GM12878 (cell line): ENCODE data around the gene BTF3. TPM values are rescaled to one million over a fixed set of nuclear protein-coding genes. Genes with fewer than 3 reads are reported as not detected.

ENCODE experiments used
- ATAC-seq: fragments of 200-7000 bp; cut with Tn5 transposase; 3 replicates; pipeline ENCODE4 v1.9.1; 2020; ENCODE audit warnings: mild to moderate bottlenecking, moderate library complexity
- BruUV-seq: library from RNA; stranded (reverse); fragments of 400-500 nt; replicated peaks from 2 replicates; lab custom pipeline; 2021; lab: Mats Ljungman, UMichigan
- CTCF ChIA-PET: fragments of 300-600 bp; sonication (Branson Sonifier 250); formaldehyde crosslinking; extraction: SDS; loops from one replicate; lab custom pipeline; 2021; ENCODE audit warnings: inconsistent platforms; lab: Yijun Ruan, JAX
- POLR2A ChIA-PET: fragments of 350-600 bp; formaldehyde crosslinking; extraction: SDS; loops from one replicate; lab custom pipeline; 2021; ENCODE audit warnings: inconsistent platforms; lab: Charles Lee
- RAD21 ChIA-PET: fragments of 300-600 bp; sonication (Branson Sonifier 250); formaldehyde crosslinking; loops from one replicate; lab custom pipeline; 2023; ENCODE audit warnings: antibody characterized with exemption; ENCODE audit not compliant: unreplicated experiment; lab: Charles Lee
- SMC1A ChIA-PET: fragments of 300-600 bp; sonication (Branson Sonifier 250); formaldehyde crosslinking; loops from one replicate; lab custom pipeline; 2023; ENCODE audit not compliant: unreplicated experiment, uncharacterized antibody; lab: Charles Lee
- DNase-seq: peaks from one replicate; pipeline ENCODE4 v3.0.0-alpha.2; 2011; ENCODE audit warnings: low read depth, low spot score
- FAIRE-seq: peaks from 3 replicates; lab custom pipeline; 2011; peaks lifted over from hg19 to GRCh38; lab: Jason Lieb, UNC
- H2AFZ ChIP-seq: 2 replicates; pipeline ENCODE4 v1.6.0; 2011; ENCODE audit warnings: low read depth, low read length, control low read depth; ENCODE audit not compliant: control insufficient read depth
- H3K27ac ChIP-seq: 2 replicates; pipeline ENCODE4 v1.5.1; 2011; ENCODE audit warnings: control low read depth; ENCODE audit not compliant: control insufficient read depth, insufficient read depth
- H3K27me3 ChIP-seq, 2 experiments: replicated peaks in 1 of 2; 2 replicates each; pipeline versions ENCODE4 v1.6.0 to v1.6.1; 2011; ENCODE audit warnings: low read length in 1 of 2; ENCODE audit not compliant: control insufficient read depth in 2 of 2, insufficient read depth in 2 of 2
- H3K36me3 ChIP-seq, 2 experiments: 2 replicates each; pipeline ENCODE4 v1.5.1; 2011; ENCODE audit warnings: low read length in 1 of 2; ENCODE audit not compliant: control insufficient read depth in 2 of 2, insufficient read depth in 2 of 2
- H3K4me1 ChIP-seq: 2 replicates; pipeline ENCODE4 v1.6.1; 2011; ENCODE audit warnings: mild to moderate bottlenecking, low read length, moderate library complexity, mixed read lengths; ENCODE audit not compliant: control insufficient read depth, insufficient read depth
- H3K4me2 ChIP-seq: 2 replicates; pipeline ENCODE4 v1.6.0; 2011; ENCODE audit warnings: control low read depth; ENCODE audit not compliant: control insufficient read depth, insufficient read depth
- H3K4me3 ChIP-seq: fragments of 200-600 bp; sonication (generic); 2 replicates; pipeline ENCODE4 v1.5.1; 2016
- H3K79me2 ChIP-seq: 2 replicates; pipeline ENCODE4 v1.6.0; 2011; ENCODE audit warnings: low read length; ENCODE audit not compliant: control insufficient read depth, insufficient read depth
- H3K9ac ChIP-seq: 2 replicates; pipeline ENCODE4 v1.8.0; 2011; ENCODE audit warnings: low read length, control low read depth, mixed read lengths; ENCODE audit not compliant: control insufficient read depth, insufficient read depth
- H3K9me3 ChIP-seq: replicated peaks from 3 replicates; pipeline ENCODE4 v1.5.1; 2011; ENCODE audit warnings: mild to moderate bottlenecking, low read length; ENCODE audit not compliant: control insufficient read depth, insufficient read depth
- H4K20me1 ChIP-seq: 2 replicates; pipeline ENCODE4 v1.6.0; 2011; ENCODE audit not compliant: control insufficient read depth, insufficient read depth
- BHLHE40 ChIP-seq, 2 experiments: fragments of 450-650 bp in 1 of 2; IDR thresholded peaks; 2 replicates each; pipeline ENCODE4 v1.6.1; 2011 to 2017; ENCODE audit warnings: low read depth in 2 of 2, borderline replicate concordance in 1 of 2, improper control_type of control experiment in 1 of 2, low read length in 1 of 2, mild to moderate bottlenecking in 1 of 2
- CHD1 ChIP-seq: IDR thresholded peaks from 2 replicates; pipeline ENCODE4 v1.6.1; 2012; ENCODE audit warnings: low read depth, low read length, improper control_type of control experiment
- FOXK2 ChIP-seq: fragments of 450-650 bp; IDR thresholded peaks from 2 replicates; pipeline ENCODE4 v1.6.1; 2017; ENCODE audit warnings: mild to moderate bottlenecking, moderate library complexity
- JUNB ChIP-seq: IDR thresholded peaks from 2 replicates; pipeline ENCODE4 v1.6.1; 2016; ENCODE audit warnings: antibody characterized with exemption, mild to moderate bottlenecking
- NBN ChIP-seq: fragments of 450-650 bp; IDR thresholded peaks from 2 replicates; pipeline ENCODE4 v1.6.1; 2016
- NFXL1 ChIP-seq: fragments of 450-650 bp; IDR thresholded peaks from 2 replicates; pipeline ENCODE4 v1.6.1; 2017; ENCODE audit warnings: antibody characterized with exemption, mild to moderate bottlenecking, borderline replicate concordance
- NR2C1 ChIP-seq: fragments of 450-650 bp; IDR thresholded peaks from 2 replicates; pipeline ENCODE4 v1.6.1; 2017; ENCODE audit warnings: antibody characterized with exemption, mild to moderate bottlenecking, moderate library complexity
- PAX8 ChIP-seq: fragments of 450-650 bp; IDR thresholded peaks from 2 replicates; pipeline ENCODE4 v1.6.1; 2017; ENCODE audit warnings: mild to moderate bottlenecking, moderate library complexity
- REST ChIP-seq: IDR thresholded peaks from 2 replicates; pipeline ENCODE4 v1.6.1; 2012; ENCODE audit warnings: mild to moderate bottlenecking, low read depth, low read length
- SIN3A ChIP-seq: IDR thresholded peaks from 2 replicates; pipeline ENCODE4 v1.6.1; 2012; ENCODE audit warnings: low read depth, low read length, improper control_type of control experiment
- SMC3 ChIP-seq: IDR thresholded peaks from 2 replicates; pipeline ENCODE4 v1.6.1; 2011; ENCODE audit warnings: low read length, improper control_type of control experiment, borderline replicate concordance
- SPI1 ChIP-seq: IDR thresholded peaks from 2 replicates; pipeline ENCODE4 v1.6.1; 2011; ENCODE audit warnings: low read depth, mild to moderate bottlenecking, low read length, moderate library complexity, borderline replicate concordance; ENCODE audit not compliant: insufficient read depth
- SUZ12 ChIP-seq: fragments of 200-600 bp; sonication (generic); IDR thresholded peaks from one replicate; pipeline ENCODE4 v1.6.1; 2018; ENCODE audit warnings: antibody characterized with exemption, mild to moderate bottlenecking; ENCODE audit not compliant: unreplicated experiment
- TAF1 ChIP-seq: IDR thresholded peaks from 2 replicates; pipeline ENCODE4 v1.6.1; 2011; ENCODE audit warnings: mild to moderate bottlenecking, low read depth, low read length, borderline replicate concordance
- ZNF24 ChIP-seq: fragments of 450-650 bp; IDR thresholded peaks from 2 replicates; pipeline ENCODE4 v1.6.1; 2017; ENCODE audit warnings: antibody characterized with exemption, mild to moderate bottlenecking
- WGBS: methylation state at CpG from one replicate; pipeline ENCODE4 v1.1.6; 2016; ENCODE audit warnings: low lambda C conversion rate; ENCODE audit not compliant: insufficient replicate concordance, insufficient coverage; ENCODE audit errors: missing lambda C conversion rate; 5-methylcytosine and 5-hydroxymethylcytosine counted together
- in situ Hi-C: fragments of 300-500 bp; cut with MboI; formaldehyde crosslinking; loops from 9 replicates; pipeline ENCODE4 v1.14.3; 2018; ENCODE audit warnings: mixed read lengths
- intact Hi-C: fragments of 100-400 bp; cut with micrococcal nuclease; formaldehyde crosslinking; loops from one replicate; pipeline ENCODE4 v1.14.2; 2022; ENCODE audit not compliant: unreplicated experiment
- polyA plus RNA-seq, 11 experiments: library from polyadenylated mRNA; depleted of rRNA in 4 of 11; unstranded in 6 of 11; stranded (reverse) in 5 of 11; fragments of >200 nt; fragmentation: Nextera tagmentation in 4 of 11; fragmentation: Illumina TruSeq in 1 of 11; extraction: Ambion mirVana in 4 of 11; extraction: Trizol in 1 of 11; gene quantifications; 1 replicate in 1 of 11; 2 replicates in 10 of 11; pipeline versions ENCODE4 v1.2.1 to v1.2.3, GENCODE V29; 2011 to 2016; ENCODE audit warnings: inconsistent platforms in 2 of 11, missing spikeins in 2 of 11, low read depth in 1 of 11
- total RNA-seq, 4 experiments: library from RNA; depleted of rRNA in 3 of 4; stranded (reverse); fragments of >200 nt in 3 of 4; fragmentation: Illumina TruSeq in 1 of 4; extraction: Trizol in 1 of 4; gene quantifications; 2 replicates each; pipeline versions ENCODE4 v1.2.1 to v1.2.3, GENCODE V29; 2013 to 2021
- TF ChIP-seq, protein P1 (sequence below): fragments of 450-650 bp; IDR thresholded peaks from 2 replicates; pipeline ENCODE4 v1.6.1; 2017; ENCODE audit warnings: mild to moderate bottlenecking, low read depth, inconsistent platforms; ENCODE audit not compliant: poor library complexity, severe bottlenecking

The BTF3 gene
- total and polyA plus RNA-seq, 10 of the 15 experiments (the other 5 are each of a cell fraction or from before 2014, with no cell fraction given), result 492 to 1,650 (median 904) TPM

GRCh38 chr5:73451224-73452130, 46.8 kb upstream of the BTF3 start:
- ChIA-PET POLR2A (no interaction called here), RAD21 (interaction anchor here (1.0 to 1.4 kb wide), 2 partner anchors 236 to 369 kb away, joined by 3 to 8 read pairs; no protein-coding TSS in a partner anchor), SMC1A (interaction anchor here (0.7 kb wide), 1 partner anchor 370 kb away, joined by 3 read pairs; no protein-coding TSS in a partner anchor), CTCF (interaction anchor here (0.6 to 1.4 kb wide), 13 partner anchors 21 to 497 kb away, joined by 3 to 8 read pairs (median 3); no protein-coding TSS in a partner anchor)
- ATAC-seq, result peak; percentile 84
- Histone ChIP-seq H3K27ac (no peak overlapping the region), H2AFZ (no peak overlapping the region), H3K27me3 (peaks cover 6 to 31% of the 10 kb centered on the region in 2 experiments), H4K20me1 (no peaks in the 10 kb centered on the region), H3K36me3 (no peaks in the 10 kb centered on the region), H3K4me1 (no peaks in the 10 kb centered on the region), H3K9ac (no peak overlapping the region), H3K9me3 (peaks cover 2% of the 10 kb centered on the region; the same call in 2 of the 3 replicates), H3K79me2 (no peaks in the 10 kb centered on the region), H3K4me3 (no peak overlapping the region), H3K4me2 (0 out of 2 replicates have a peak overlapping the region, but pooled peaks have one; percentile 47)
- no TSS peak for BruUV-seq
- no peak for FAIRE-seq
- WGBS, result 7% methylated on average over 63 of the region's 70 CpGs
- in situ Hi-C loops, result no loop called here
- no peak for DNase-seq
- intact Hi-C loops, result loop anchor here (2.0 to 5.0 kb wide), 4 partner anchors 159 to 494 kb away; partner anchors contain the start of gene FCHO2
- TF ChIP-seq JUNB, result no peak
- TF ChIP-seq SPI1, result no peak
- no peak for TF ChIP-seq NFXL1
- no peak for TF ChIP-seq SIN3A
- TF ChIP-seq SMC3, result peak; percentile 70
- no peak for TF ChIP-seq ZNF24
- no peak for TF ChIP-seq REST
- no peak for TF ChIP-seq SUZ12
- TF ChIP-seq, protein P1, sequence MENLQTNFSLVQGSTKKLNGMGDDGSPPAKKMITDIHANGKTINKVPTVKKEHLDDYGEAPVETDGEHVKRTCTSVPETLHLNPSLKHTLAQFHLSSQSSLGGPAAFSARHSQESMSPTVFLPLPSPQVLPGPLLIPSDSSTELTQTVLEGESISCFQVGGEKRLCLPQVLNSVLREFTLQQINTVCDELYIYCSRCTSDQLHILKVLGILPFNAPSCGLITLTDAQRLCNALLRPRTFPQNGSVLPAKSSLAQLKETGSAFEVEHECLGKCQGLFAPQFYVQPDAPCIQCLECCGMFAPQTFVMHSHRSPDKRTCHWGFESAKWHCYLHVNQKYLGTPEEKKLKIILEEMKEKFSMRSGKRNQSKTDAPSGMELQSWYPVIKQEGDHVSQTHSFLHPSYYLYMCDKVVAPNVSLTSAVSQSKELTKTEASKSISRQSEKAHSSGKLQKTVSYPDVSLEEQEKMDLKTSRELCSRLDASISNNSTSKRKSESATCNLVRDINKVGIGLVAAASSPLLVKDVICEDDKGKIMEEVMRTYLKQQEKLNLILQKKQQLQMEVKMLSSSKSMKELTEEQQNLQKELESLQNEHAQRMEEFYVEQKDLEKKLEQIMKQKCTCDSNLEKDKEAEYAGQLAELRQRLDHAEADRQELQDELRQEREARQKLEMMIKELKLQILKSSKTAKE, result no peak
- no peak for TF ChIP-seq TAF1
- no peak for TF ChIP-seq CHD1
- no peak for TF ChIP-seq NBN
- TF ChIP-seq FOXK2, result no peak
- TF ChIP-seq PAX8, result no peak
- 0 out of 4 replicates have a peak, but pooled peaks of 1 of the 2 experiments have one; percentile 19 for TF ChIP-seq BHLHE40 (IDR thresholded peaks at IDR 0.05; ENCODE audit: borderline replicate concordance in 1 of 2, low read depth in 2 of 2, low read length in 1 of 2)
- TF ChIP-seq NR2C1, result no peak
